ENCODE results near the gene FRAS1. TPM values are rescaled to one million over a fixed set of nuclear protein-coding genes. Genes with fewer than 3 reads are reported as not detected.
"Not testable (repeated sequence)": the region's sequence is repeated elsewhere in the genome, so short reads cannot be mapped to it uniquely, and the experiment has no call there.

FRAS1 gene
- polyA plus RNA-seq, 4 donors = 72.9 to 81.1 (median 76.3) TPM

- no peak for DNase-seq (ENCODE audit: low read depth in 4 of 4, low spot score in 3 of 4)
Measured at GRCh38 chr4:78476108-78476704, 419.1 kb downstream of the FRAS1 start.

- DNase-seq (ENCODE audit: low read depth in 4 of 4, low spot score in 3 of 4) = no peak
Measured at GRCh38 chr4:78477276-78477675, 420.2 kb downstream of the FRAS1 start.

- no peak for DNase-seq (ENCODE audit: low read depth in 4 of 4, low spot score in 3 of 4)
Measured at GRCh38 chr4:78478523-78478922, 421.4 kb downstream of the FRAS1 start.

DNA sequence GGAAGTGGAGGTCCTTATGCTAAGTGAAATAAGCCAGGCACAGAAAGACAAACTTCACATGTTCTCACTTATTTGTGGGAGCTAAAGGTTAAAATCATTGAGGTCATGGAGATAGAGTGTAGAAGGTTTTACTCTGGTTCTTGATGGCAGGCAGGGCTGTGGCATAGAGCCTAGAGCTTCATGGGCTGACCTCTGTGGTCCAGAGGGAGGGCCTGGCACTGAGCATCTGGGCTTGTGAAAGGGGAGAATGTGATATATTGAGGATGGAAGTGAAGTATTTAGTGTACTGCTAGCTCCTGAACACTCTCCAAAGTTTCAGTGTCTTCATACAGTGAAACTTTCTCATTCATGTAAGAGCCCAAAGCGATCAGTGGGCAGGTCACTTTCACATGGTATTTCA is 423.2 kb downstream of the FRAS1 start:
- no peak for DNase-seq (ENCODE audit: low read depth in 4 of 4, low spot score in 3 of 4)

DNA sequence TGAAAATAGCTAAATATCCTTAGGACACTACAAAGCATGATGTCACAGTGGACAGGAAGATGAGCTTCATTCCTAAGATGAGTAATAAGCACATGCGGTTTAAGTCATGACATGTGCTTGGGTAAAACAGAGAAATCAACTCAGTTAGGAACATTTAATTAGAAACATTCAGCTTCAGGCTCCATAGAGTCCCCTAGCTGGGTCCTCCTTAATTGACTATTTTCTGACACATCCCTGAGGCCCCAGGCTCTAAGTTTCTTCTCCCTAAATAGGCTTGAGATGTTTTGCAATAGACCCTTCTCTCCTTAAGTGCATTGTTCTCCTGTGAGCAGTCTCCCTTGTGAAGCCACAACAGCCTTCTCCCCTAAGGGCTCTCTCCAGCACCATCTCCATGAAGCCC is 424.1 kb downstream of the FRAS1 start:
- DNase-seq (ENCODE audit: low read depth in 4 of 4, low spot score in 3 of 4) = no peak

DNA sequence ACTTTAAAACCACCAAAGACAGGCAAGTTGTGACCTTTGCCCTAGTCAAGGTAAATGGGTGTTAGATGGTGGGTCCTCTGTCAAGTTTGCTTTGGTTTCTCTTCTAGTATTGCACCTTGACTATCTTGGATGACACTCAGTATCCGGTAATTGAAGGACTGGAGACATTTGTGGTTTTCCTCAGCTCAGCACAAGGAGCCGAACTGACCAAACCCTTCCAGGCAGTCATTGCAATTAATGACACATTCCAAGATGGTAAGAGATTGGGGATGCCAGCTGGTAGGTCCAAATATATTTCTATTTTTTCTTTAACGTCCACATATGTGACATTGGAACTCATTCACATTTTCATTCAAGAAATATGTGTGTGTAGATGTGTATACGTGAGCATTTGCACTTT is 425.2 kb downstream of the FRAS1 start:
- no peak for DNase-seq (ENCODE audit: low read depth in 4 of 4, low spot score in 3 of 4)

DNA sequence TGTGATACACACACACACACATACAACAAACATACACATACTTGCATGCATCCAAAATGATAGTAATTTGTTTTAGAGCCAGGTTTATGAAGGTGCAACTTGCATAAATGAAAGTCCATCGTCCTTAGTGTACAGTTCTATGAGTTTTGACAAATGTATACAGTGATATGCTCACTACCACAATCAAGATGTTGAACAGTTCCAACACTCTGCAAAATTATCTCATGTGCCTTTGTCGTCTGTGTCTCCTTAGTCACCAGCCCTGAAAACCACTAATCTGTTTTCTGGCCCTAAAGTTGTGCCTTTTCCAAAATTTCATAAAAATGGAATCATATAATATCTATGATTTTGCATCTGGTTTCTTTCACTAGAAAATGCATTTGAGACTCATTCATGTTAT is 426.7 kb downstream of the FRAS1 start:
- no peak for DNase-seq (ENCODE audit: low read depth in 4 of 4, low spot score in 3 of 4)

- no peak for DNase-seq (ENCODE audit: low read depth in 4 of 4, low spot score in 3 of 4)
Measured at GRCh38 chr4:78484574-78484973, 427.5 kb downstream of the FRAS1 start.

- DNase-seq (ENCODE audit: low read depth in 4 of 4, low spot score in 3 of 4) = no peak
Measured at GRCh38 chr4:78493731-78494130, 436.6 kb downstream of the FRAS1 start.

DNA sequence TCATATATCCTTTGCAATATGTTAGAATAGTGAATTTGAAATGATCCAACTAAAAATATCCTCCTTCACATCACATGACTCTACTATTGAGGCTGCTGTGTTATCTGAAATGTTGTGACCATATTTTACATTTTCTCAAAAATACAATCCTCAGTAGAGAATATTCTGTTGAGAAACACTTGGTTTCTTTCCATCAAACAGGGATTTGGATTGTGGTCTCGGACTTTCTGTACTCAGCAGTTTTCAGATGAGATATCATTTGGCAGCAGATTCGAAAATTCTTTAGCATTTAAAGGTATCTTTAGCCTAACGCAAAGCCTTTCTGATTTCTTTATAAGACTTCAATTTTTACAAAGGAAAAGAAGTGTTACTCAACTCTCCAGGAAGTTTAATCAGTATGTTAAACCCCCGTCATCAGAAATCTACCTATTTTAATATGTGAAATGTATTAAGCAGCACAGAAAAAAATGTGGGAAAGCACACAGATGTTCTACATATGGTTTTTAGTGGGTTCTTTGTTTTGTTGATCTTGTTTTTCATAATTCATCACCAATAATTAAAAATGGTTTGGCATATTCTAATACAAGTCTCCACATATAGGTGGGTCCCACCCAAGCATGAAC is 439.0 kb downstream of the FRAS1 start:
- no peak for DNase-seq (ENCODE audit: low read depth in 4 of 4, low spot score in 3 of 4)

DNA sequence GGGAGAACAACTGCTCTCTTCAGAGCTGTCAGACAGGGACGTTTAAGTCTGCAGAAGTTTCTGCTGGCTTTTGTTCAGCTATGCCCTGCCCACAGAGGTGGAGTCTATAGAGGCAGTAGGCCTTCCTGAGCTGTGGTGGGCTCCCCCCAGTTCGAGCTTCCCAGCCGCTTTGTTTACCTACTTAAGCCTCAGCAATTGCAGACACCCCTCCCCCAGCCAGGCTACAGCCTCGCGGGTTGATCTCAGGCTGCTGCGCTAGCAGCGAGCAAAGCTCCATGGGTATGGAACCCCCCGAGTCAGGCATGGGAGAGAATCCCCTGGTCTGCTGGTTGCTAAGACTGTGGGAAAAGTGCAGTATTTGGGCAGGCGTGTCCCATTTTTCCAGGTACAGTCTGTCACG is 449.1 kb downstream of the FRAS1 start:
- DNase-seq (ENCODE audit: low read depth in 4 of 4, low spot score in 3 of 4) = not testable (repeated sequence)

- DNase-seq (ENCODE audit: low read depth in 4 of 4, low spot score in 3 of 4) = no peak
Measured at GRCh38 chr4:78509043-78509442, 451.9 kb downstream of the FRAS1 start.

- no peak for DNase-seq (ENCODE audit: low read depth in 4 of 4, low spot score in 3 of 4)
Measured at GRCh38 chr4:78510108-78510507, 453.0 kb downstream of the FRAS1 start.

- DNase-seq (ENCODE audit: low read depth in 4 of 4, low spot score in 3 of 4) = no peak
Measured at GRCh38 chr4:78510681-78511080, 453.6 kb downstream of the FRAS1 start.

DNA sequence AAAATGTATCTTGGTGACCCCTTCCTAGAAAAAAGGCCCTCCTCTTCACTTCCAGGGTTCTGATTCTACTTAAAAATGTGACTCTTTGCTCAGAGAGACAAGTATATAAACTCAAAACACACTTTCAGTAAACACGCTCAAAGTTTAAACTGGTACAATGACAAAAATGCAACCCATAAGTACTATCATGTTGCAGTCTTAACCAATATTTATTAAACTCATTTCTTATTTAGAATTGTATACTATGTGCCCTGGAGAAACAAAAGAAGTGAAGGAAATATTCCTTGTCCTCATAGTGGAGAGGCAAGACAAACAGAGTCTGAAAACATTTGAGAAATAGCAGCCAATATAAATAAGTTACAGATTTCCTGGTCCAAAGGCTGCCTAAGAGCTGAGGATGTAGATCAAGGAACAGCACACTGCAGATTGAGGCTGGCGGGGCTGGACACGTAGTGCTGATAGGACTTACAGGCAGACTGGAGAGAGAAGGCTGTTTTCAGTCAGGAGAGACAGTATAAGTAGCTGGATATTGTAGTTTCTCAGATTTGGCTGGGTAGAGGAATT is 455.3 kb downstream of the FRAS1 start:
- no peak for DNase-seq (ENCODE audit: low read depth in 4 of 4, low spot score in 3 of 4)

GRCh38 chr4:78513411-78513975 is 456.4 kb downstream of the FRAS1 start:
- no peak for DNase-seq (ENCODE audit: low read depth in 4 of 4, low spot score in 3 of 4)

GRCh38 chr4:78517050-78517652 is 460.0 kb downstream of the FRAS1 start:
- DNase-seq (ENCODE audit: low read depth in 4 of 4, low spot score in 3 of 4) = peak in 3 of 4 donors; percentile 10 to 25 (median 24)

GRCh38 chr4:78518561-78518960 is 461.4 kb downstream of the FRAS1 start:
- no peak for DNase-seq (ENCODE audit: low read depth in 4 of 4, low spot score in 3 of 4)

GRCh38 chr4:78519962-78520361 is 462.8 kb downstream of the FRAS1 start:
- DNase-seq (ENCODE audit: low read depth in 4 of 4, low spot score in 3 of 4) = no peak

- no peak for DNase-seq (ENCODE audit: low read depth in 4 of 4, low spot score in 3 of 4)
Measured at GRCh38 chr4:78520808-78521226, 463.7 kb downstream of the FRAS1 start.

- DNase-seq (ENCODE audit: low read depth in 4 of 4, low spot score in 3 of 4) = no peak
Measured at GRCh38 chr4:78524009-78524408, 466.9 kb downstream of the FRAS1 start.

DNA sequence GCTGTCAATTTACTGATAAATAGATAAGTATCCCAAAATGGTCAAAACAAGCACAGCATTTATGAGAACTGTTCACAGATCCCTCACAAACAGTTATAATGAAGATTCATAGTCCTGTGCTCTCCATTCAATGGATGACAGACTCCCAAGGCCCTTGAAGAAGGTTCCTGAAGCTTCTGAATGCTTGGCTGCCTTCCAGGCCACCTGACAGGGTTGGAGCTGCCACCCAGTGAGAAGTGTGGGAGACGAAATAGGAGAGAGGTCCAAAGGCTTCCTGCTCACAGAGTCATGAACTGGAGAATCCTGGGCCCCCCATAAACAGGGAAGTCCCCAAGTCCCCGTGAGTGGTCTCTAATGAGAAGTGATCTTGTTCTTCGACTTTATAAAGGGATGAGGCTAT is 468.4 kb downstream of the FRAS1 start:
- no peak for DNase-seq (ENCODE audit: low read depth in 4 of 4, low spot score in 3 of 4)
